ENCODE results near the gene KAT2A.

KAT2A gene

DNA sequence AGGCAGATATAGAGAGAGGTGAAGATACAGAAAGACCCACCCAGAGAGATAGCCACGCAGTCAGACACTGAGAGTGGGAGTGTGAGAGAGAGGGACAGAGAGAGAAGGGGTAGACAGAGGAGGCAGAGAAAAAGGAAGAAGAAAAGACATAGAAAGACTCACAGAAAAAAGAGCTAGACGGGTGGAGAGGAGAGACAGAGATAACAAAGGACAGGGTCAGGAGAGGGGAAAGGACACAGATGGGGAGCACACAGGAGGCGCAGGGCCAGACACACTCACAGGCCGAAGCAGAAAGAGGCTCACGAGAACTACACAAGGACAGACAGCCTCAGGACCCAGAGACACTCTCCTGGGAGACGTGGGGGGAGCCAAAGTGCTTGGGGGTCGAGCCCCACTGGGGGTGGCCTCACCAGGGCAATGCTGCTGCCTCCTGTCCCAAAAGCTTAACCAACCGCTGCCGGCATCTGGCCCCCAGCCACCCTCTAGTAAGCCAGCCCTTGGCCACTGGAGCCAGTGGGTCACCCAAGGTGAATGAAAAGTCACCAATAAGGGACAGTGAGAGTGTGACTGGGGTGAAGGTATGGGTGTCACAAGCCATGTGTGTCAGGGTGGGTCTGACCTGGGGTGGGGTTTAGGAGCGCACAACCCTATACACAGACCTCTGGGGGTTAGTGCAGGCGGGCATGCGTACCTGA lies 26.6 kb downstream of the KAT2A start:
- DNase-seq (ENCODE audit: low spot score) = no peak

GRCh38 chr17:42092939-42093338 lies 28.2 kb downstream of the KAT2A start:
- no peak for DNase-seq (ENCODE audit: low spot score)

GRCh38 chr17:42090964-42091790 lies 30.0 kb downstream of the KAT2A start:
- DNase-seq (ENCODE audit: low spot score) = no peak

GRCh38 chr17:42088736-42089135 lies 32.4 kb downstream of the KAT2A start:
- no peak for DNase-seq (ENCODE audit: low spot score)

DNA sequence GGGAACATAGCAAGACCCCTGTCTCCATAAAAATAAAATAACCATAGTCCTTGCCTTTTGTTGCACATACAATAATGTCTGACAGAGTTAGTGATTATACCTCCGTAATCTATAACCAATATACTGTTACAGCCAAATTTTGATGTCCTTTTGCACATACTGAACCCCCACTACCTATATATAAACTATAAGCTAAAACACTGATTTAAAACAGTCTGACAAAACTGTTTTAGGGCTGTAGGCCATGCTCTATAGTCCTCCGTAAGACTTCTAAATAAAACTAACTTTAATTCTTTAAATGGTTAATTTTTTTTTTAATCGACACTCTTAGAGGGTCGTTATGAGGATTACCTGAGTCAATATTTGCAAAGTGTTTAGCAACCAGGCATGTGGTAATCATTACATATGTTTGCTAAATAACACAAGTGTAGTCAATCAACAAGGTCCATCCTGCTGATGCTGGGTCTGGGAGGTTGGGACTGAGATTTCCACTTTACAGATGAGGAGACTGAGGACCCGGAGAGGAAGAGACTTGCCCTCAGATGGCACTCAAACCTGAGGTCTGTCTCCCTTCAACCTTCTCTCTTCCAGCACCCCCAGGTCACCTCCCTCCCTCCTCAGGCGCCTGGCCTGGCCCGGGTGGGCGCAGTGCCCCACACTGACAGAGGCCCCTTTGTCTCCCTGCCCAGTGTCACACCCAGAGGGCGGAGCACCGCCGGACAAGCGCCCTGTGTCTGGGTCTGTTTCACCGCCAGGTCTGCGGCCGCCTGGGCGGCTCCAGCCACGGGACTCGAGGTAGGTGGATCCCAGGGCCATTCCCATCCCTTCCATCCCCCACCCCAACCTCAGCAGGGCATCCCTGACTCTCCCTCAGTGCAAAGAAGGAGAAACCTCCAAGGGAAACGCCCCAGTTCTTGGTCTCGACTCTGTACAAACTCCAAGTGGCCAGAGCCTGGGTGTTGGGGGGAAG lies 33.1 kb downstream of the KAT2A start:
- DNase-seq (ENCODE audit: low spot score) = no peak

GRCh38 chr17:42087042-42087701 lies 34.0 kb downstream of the KAT2A start:
- no peak for DNase-seq (ENCODE audit: low spot score)

GRCh38 chr17:42081516-42082129 lies 39.5 kb downstream of the KAT2A start:
- DNase-seq (ENCODE audit: low spot score) = no peak

- no peak for DNase-seq (ENCODE audit: low spot score)
Observed at GRCh38 chr17:42079541-42079940, 41.6 kb downstream of the KAT2A start.

- no peak for DNase-seq (ENCODE audit: low spot score)
Observed at GRCh38 chr17:42078396-42079043, 42.6 kb downstream of the KAT2A start.

- DNase-seq (ENCODE audit: low spot score) = no peak
Observed at GRCh38 chr17:42077755-42078154, 43.4 kb downstream of the KAT2A start.

GRCh38 chr17:42076797-42077559 lies 44.2 kb downstream of the KAT2A start:
- DNase-seq (ENCODE audit: low spot score) = no peak

DNA sequence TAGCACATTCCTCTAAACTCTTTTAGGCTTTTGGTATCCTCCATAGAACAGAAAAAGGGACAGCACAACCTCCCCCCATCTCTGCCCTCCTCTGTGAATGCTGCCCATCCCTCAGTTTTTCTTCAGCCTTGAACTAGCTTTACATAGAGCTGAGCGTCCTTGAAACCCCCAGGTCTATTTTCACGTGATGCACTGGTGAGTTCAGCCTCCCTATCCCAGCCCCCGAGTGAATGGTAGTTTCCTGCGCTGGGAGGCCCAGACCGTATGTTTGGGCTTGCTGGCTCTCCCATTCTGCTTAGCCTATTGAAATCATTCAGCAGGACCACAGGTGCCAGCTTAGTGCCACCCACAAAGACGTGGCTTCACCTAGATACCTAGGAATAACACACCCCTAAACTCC lies 45.4 kb downstream of the KAT2A start:
- DNase-seq (ENCODE audit: low spot score) = no peak

DNA sequence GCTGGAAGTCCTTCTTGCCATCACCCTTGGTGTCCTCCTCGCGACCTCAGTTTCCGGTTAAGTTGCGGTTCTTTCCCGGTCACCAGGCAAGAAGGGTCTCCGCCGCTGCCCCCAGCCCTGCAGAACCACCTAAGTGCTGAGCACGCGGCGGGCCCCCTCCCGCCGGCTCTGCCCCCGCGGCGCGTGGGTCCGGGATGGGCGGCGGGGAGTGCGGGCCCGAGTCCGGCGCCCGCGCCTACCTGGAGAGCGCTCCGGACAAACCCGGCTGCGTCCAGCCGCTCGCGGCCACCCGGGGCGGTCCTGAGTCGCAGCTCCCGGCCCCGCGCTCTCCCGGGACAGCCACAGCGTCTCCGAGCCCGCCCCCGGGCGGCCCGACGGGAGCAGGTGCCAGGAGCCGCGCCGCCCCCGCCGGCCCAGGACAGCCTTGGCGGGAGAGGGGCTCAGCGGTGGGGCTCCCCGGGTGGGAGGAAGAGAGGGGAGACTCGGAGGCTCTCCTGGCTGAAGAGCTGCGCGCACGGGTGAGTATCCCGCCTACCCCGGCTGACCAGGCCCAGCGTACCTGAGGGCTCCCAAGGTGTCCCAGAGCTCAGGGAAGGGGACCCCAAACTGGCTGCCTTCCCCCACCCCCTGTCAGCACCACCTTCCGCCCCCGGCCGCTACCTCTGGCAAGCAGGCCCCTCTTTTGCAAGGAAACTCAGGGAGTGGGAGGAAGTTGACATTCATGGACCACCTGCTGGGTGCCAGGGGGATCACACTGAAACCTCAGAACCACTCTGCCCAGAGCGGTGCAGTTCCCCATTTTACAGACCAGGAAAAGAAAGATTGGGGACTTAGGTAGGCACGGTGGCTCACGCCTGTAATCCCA lies 48.6 kb downstream of the KAT2A start:
- no peak for DNase-seq (ENCODE audit: low spot score)

GRCh38 chr17:42071810-42072209 lies 49.4 kb downstream of the KAT2A start:
- no peak for DNase-seq (ENCODE audit: low spot score)

GRCh38 chr17:42068979-42069378 lies 52.2 kb downstream of the KAT2A start:
- DNase-seq (ENCODE audit: low spot score) = no peak

GRCh38 chr17:42067371-42068091 lies 53.6 kb downstream of the KAT2A start:
- peak; percentile 45 for DNase-seq (ENCODE audit: low spot score)

- DNase-seq (ENCODE audit: low spot score) = no peak
Observed at GRCh38 chr17:42065201-42065600, 56.0 kb downstream of the KAT2A start.
